Testis (tissue), 2 donors: ENCODE results near the gene GLDC.

Source experiments
- CTCF ChIP-seq, 3 experiments: fragments of 450-650 bp in 2 of 3; fragments of 200-600 bp in 1 of 3; sonication (generic) in 1 of 3; IDR thresholded peaks; one replicate each; pipeline ENCODE4 v1.5.1; 2016 to 2019; ENCODE audit warnings: antibody characterized with exemption in 3 of 3, mild to moderate bottlenecking in 2 of 3, moderate library complexity in 1 of 3
- POLR2A ChIP-seq: fragments of 450-650 bp; IDR thresholded peaks from one replicate; pipeline ENCODE4 v1.6.1; 2017; ENCODE audit warnings: antibody characterized with exemption, mild to moderate bottlenecking, moderate library complexity

DNA sequence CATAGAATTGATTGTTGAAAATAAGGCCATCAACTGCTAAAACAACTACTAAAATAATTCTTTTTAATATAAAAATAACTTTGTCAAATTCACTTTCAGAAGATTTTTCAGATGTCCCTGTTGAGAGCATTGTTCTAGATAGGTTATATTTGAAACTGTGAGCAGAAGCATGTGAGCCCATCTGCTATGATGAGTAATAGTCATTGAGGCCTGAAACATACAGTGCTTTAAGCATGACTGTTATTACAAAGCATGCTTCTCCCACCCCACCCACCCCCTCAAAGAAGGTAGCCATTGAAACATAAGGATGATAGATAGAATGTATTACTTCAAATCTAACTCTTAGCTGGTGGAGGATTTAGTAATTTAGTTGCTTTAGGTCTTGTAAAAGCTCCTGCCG is 146.5 kb downstream of the GLDC start:
- no peak for TF ChIP-seq CTCF (IDR thresholded peaks at IDR 0.05)
- TF ChIP-seq POLR2A, result no peak
